Fibroblast of pulmonary artery (primary cell): ENCODE data around the gene GOLIM4.
"Not testable (repeated sequence)": the region's sequence is repeated elsewhere in the genome, so short reads cannot be mapped to it uniquely, and the experiment has no call there.

ENCODE experiments used
- DNase-seq: peaks from one replicate; pipeline ENCODE4 v3.0.0-alpha.2; 2010; ENCODE audit warnings: low read depth
- H3K4me3 ChIP-seq: replicated peaks from 2 replicates; pipeline ENCODE4 v1.5.1; 2011; ENCODE audit warnings: low read depth, mild to moderate bottlenecking, control low read depth, low read length, moderate library complexity
- TF ChIP-seq, protein P1 (sequence below): IDR thresholded peaks from 2 replicates; pipeline ENCODE4 v1.5.1; 2011; ENCODE audit warnings: mild to moderate bottlenecking, control low read depth, low read length, inconsistent platforms; ENCODE audit errors: missing control alignments

Gene GOLIM4

GRCh38 chr3:168065569-168065968 is 30.2 kb downstream of the GOLIM4 start:
- H3K4me3 ChIP-seq = no peak overlapping the region
- DNase-seq = no peak
- TF ChIP-seq, protein P1, sequence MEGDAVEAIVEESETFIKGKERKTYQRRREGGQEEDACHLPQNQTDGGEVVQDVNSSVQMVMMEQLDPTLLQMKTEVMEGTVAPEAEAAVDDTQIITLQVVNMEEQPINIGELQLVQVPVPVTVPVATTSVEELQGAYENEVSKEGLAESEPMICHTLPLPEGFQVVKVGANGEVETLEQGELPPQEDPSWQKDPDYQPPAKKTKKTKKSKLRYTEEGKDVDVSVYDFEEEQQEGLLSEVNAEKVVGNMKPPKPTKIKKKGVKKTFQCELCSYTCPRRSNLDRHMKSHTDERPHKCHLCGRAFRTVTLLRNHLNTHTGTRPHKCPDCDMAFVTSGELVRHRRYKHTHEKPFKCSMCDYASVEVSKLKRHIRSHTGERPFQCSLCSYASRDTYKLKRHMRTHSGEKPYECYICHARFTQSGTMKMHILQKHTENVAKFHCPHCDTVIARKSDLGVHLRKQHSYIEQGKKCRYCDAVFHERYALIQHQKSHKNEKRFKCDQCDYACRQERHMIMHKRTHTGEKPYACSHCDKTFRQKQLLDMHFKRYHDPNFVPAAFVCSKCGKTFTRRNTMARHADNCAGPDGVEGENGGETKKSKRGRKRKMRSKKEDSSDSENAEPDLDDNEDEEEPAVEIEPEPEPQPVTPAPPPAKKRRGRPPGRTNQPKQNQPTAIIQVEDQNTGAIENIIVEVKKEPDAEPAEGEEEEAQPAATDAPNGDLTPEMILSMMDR = no peak

DNA sequence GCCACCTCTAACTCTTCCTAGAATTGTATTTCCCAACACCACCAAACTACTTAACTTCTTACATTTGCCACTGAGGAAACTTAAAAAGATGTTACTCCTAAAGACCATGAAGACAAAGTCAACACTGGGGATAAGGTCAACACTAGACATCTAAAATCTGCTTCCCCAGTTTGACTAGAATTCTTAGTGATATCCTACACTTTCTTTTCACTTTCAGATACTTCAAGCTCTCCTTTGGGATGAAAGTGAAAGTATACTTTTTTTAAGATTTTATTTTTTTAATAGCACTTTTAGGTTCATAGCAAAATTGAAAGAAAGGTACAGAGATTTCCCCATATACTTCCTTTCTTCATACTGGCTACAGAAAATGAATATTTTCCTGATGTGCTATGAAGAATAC is 32.6 kb downstream of the GOLIM4 start:
- TF ChIP-seq, protein P1 = no peak
- DNase-seq = no peak
- H3K4me3 ChIP-seq = no peak overlapping the region

DNA sequence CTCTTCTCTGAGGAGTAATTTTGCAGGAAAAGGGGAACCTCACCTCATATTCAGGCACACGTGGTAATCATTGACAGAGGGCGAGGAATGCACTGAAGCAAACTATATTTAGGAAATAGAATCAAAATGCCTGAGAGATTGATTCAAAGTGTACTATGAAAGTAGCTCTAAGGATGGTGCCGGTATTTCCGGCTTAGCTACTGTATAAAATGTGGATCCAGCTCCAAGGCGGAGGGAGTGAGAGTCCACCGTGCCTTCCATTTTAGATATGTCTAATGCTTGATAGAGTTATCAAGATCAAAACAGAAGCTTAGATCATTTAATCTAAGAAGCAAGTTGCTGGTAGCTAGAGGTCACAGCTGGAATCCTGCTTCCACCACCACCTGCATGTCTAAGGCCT is 33.0 kb downstream of the GOLIM4 start:
- no peak for DNase-seq
- TF ChIP-seq, protein P1 = no peak
- H3K4me3 ChIP-seq = no peak overlapping the region

- H3K4me3 ChIP-seq = no peak overlapping the region
- TF ChIP-seq, protein P1 = no peak
- DNase-seq = no peak
Observed at GRCh38 chr3:168061332-168061996, 34.3 kb downstream of the GOLIM4 start.

- no peak for DNase-seq
- TF ChIP-seq, protein P1 = no peak
Observed at GRCh38 chr3:168060317-168060716, 35.4 kb downstream of the GOLIM4 start.

DNA sequence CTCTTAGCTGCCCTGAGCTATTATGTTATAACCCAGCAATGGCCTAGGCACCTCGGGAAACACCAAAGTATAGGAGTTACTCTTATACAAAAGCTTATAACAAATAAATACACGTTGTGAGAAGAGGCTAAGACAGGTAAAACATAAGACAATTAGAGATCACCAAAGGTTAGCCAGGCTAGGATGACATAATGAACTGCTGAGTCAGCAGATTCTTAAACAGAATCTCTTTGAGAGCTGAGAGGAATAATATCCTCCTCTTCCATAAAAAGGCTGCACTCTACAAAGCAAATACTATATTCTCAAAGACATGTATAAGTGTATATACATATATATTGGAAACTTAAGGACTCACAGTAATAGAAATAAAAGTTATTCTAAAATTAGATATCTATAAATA is 37.2 kb downstream of the GOLIM4 start:
- no peak overlapping the region for H3K4me3 ChIP-seq
- no peak for DNase-seq
- TF ChIP-seq, protein P1 = no peak

More at GRCh38 chr3:168060317-168060716, 35.4 kb downstream of the GOLIM4 start:
- H3K4me3 ChIP-seq = no peak overlapping the region

- not testable (repeated sequence) for DNase-seq
Observed at GRCh38 chr3:168056398-168057230, 39.1 kb downstream of the GOLIM4 start.

More at GRCh38 chr3:168056398-168057230, 39.1 kb downstream of the GOLIM4 start:
- H3K4me3 ChIP-seq = not testable (repeated sequence)
